Kasumi-1 (cell line): ENCODE data around the gene CD82.

Source experiments
- DNase-seq, 2 experiments: peaks; one replicate each; lab custom pipeline; 2025; lab: John Stamatoyannopoulos, UW

Gene CD82

GRCh38 chr11:44575962-44576361, 10.5 kb downstream of the CD82 start:
- no peak for DNase-seq

DNA sequence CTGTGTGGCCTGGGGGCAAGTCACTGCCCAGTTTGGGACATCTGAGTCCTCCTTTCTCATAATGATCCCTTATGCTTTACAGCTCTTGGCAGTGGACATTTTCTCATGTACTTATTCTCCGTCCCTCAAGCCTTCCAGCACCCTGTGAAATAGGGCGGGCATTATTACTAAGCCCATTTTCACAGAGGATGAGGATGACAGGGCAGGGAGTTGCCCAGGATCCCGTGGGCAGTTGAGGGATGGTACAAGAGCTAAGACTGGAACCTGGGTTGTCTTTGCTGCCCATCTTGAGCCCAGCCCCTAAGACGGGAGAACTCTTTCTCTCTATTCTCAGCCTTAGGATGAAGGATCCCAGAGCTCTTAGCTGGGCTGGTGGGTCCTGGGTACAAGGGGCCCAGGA, 11.2 kb downstream of the CD82 start:
- DNase-seq: no peak

- DNase-seq: no peak
These were observed 11.9 kb downstream of the CD82 start for GRCh38 chr11:44577231-44577830.

DNA sequence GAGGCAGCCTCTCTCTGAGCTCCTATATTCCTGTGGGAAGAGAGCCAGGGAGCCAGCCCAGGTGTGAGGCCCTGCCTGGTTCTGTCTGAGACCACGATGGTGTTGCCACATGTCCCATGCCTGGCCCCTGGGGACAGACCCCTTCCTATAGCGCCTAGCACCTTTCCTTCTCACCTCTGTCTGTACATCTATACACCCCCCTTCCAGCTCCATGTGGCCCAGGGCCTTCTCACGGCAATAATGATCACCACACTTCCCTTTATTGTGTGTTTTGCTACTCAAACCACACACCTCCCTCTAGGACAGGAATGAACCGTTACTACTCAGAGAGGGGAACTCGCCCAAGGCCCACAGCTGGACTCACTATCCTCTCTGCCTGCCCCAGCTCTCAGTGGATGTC, 12.8 kb downstream of the CD82 start:
- DNase-seq: peak; percentile 21 to 43

DNA sequence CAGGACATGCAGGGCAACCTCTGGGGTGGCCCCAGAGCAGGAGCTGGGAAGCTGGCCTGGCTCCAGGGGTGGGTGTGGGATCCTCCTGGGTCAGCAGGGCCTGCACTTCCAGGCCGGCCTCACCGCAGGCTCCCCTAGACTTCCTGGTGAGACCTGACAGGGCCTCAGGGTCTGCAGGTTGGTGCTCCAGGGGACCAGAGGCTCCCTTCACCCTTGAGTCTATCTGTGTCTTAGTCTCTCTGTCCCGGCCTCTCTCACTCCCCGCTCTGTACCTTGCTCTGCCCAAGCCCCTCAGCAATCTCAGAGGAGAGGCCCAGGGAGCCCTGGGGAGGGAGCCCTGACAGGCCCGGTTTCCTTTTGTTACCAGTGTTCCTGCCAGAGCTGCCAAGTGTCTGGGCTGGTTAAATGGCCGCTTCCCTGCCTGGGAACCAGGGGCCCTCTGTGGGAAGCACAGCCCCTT, 13.9 kb downstream of the CD82 start:
- DNase-seq: no peak

- no peak for DNase-seq
These were observed 15.2 kb downstream of the CD82 start for GRCh38 chr11:44580701-44581100.

GRCh38 chr11:44581246-44581645, 15.8 kb downstream of the CD82 start:
- no peak for DNase-seq

- no peak for DNase-seq
These were observed 17.3 kb downstream of the CD82 start for GRCh38 chr11:44582641-44583352.

DNA sequence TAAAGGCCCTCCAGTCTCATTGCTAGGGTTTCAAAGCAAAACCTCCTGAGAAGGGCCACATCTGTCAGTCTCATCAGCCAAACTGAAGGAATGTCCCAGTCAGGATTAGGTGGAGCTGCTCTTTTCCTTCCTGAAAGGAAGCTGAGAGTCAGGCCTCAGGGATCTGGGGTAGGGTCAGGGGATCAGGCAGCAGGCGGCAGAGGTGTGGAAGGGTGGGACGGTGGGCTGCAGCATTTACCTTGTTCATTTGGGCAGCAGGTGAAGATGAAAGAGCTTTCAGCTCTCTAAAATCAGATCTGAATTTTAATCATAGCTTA, 17.8 kb downstream of the CD82 start:
- DNase-seq: no peak

- no peak for DNase-seq
These were observed 20.0 kb downstream of the CD82 start for GRCh38 chr11:44585421-44585820.

DNA sequence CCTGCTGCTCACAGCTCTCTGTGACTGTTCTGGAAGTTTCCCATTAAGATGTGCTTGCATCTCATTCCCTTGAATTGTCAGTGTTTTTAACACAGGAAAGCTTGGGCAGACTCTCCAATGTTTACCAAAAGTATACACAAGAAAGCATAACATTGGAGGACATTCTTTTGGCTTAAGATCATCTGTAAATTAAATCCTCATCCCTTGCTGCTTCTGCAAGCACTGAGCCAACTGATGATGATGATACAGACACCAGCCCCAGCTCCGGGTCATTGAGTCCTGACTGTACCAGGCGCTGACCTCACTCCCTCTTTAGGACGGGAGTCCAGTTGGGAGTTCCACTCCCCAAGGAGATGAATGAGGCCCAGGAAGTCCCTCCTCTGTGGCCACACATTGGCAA, 23.8 kb downstream of the CD82 start:
- DNase-seq: no peak

- DNase-seq: no peak
These were observed 25.3 kb downstream of the CD82 start for GRCh38 chr11:44590769-44591168.

- DNase-seq: no peak
These were observed 26.1 kb downstream of the CD82 start for GRCh38 chr11:44591557-44591956.

GRCh38 chr11:44592125-44592940, 26.9 kb downstream of the CD82 start:
- no peak for DNase-seq

DNA sequence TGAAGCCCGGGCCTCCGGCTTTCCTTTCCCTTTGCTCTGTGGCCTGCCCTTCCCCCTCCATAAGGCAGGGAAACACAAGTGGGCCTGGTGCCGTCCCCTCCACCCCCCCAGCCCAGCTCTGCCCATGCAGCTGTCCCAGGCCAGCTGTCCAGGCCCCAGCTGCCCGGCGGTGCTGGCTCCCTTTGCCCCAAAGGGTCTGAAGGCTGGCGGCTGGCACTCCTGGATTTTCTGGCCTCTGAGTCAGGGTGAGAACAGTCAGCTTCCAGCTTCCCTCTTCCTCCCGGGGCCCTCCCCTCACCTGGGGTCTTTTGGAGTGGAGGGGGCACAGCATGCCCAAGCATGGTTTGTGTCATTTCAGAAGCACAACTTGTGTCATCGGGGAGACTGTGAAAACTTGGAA, 27.8 kb downstream of the CD82 start:
- no peak for DNase-seq

DNA sequence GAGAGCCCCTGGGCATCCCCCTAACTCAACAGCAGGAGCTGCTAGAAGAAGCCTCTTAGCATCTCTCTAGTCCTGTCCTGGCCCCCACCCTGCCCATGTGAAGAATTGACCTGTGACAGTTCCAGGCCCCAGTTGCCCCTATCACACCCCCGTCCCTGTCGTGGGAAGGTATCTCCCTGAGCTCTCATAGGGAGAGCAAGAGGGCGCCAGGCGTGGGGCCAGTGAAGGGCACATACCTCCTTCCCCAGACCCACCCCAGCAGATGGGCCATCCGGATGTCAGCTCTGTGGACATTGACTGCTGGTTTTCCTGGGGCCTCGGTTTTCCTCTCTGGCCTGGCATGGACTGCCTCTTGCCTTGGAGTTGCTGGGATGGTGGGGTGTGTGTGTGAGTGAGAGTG, 29.5 kb downstream of the CD82 start:
- DNase-seq: no peak

GRCh38 chr11:44595964-44596381, 30.5 kb downstream of the CD82 start:
- DNase-seq: no peak

DNA sequence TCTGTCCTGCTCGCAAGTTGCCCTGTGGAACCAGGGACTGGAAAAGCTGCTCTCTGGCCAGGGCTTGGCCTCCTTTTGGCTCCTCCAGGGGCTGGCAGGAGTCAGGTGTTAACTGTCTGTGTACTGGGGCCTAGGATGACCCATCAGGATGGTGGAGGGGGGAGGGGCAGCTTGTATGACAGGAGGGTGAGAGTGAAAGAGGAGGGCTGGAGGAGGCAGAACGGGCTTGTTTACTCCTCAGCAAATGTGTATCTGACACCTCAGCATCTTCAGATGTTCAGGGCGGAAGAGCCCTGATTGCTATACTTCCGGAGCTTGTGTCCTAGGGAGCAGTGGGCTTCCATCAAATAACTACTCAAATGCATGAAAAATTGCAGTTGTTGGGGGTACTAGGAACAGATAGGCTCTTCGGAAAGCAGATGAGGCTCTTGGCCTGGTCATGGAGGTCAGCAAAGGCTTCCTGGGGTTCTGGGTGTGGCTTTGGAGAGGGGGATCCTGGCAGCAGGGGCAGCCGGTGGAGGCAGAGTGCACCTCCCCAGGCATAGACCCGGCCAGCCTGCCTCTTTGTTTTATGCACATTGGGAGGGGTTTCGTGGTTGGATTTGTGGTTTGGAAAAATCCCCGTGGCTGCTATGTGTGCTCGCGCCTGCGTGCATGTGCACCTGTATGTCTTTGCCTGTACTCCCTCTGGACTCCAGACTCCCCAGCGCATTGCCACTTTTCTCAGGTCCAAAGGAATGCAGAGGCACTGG, 31.2 kb downstream of the CD82 start:
- DNase-seq: no peak

DNA sequence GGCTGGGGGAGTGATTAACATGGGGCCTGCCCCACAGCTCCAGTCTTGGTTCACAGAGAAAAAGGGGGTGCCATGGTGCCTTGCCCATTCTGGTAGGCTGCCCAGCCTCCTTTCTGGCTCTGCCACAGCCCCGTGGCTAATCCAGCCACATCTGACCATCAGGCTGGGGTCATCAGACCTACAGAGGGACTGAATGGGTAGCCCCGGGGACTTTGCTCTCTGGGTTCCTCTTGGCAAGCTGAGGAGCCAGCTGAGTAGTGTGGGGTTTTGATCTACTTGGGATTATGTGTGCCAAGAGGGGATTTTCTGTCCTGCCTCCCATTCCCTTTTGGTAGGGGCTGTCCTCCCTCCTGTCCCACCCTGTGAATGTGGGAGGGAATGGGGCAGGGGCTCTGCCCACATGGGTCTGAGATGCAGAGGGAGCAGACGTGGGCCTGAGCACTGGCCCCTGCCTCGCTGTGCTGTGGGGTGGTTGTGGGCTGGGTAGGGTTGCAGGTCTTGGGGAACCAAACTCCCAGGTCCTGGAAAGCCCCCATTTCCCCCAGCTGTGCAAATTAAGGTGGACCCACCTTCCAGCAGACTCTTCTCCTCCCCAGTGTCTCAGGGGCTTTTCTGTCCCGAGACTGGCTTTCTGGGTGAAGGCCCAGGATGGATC, 32.0 kb downstream of the CD82 start:
- no peak for DNase-seq

- DNase-seq: no peak
These were observed 33.4 kb downstream of the CD82 start for GRCh38 chr11:44598831-44599230.

GRCh38 chr11:44600261-44600660, 34.8 kb downstream of the CD82 start:
- DNase-seq: no peak

DNA sequence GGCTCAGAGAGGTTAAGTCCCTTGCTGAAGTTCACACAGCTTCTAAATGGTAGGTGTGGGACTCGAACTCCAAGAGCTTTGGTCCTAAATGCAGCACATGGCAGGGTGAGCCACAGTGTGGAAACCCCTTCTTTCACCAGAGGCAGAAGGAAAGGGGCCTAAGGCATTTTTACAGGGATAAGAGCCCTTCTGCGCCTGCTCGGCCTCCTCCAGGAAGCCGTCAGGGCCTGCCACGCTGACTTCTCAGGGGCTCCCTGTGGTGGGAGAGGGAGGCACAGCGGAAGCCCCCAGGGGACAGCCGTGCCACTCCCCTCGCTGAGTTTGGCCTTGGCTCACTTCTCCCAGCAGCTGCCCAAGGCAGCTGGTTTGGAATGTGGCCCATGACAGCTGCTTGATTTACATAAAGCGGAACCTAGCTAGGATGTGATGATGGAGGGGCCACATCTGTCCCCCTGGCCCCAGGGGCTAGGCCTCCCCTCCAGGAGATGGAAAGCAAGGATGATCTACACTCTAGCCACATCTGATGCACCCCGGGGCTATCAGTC, 35.4 kb downstream of the CD82 start:
- DNase-seq: no peak
